ENCODE data around the gene PHOX2A.

DNA sequence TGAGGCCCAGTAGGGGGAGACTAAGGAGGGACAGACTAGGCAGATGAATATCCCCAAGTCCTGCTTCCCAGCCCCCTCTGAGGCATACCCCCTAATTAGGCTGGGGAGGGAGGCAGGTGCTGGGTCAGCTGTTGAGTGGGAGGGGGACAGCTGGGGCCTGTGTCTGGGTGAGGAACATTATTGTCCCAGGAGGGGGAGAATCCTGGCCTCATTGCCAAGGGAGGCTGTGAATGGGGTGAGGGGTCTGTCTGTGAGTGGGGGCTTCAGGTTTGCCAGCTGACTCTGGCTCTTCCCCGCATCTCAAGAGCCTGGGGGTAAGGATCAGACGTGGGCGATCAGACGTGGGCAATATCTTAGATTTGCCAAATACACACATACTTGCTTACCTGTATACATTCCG is 17.3 kb downstream of the PHOX2A start:
- TF ChIP-seq, protein P1, sequence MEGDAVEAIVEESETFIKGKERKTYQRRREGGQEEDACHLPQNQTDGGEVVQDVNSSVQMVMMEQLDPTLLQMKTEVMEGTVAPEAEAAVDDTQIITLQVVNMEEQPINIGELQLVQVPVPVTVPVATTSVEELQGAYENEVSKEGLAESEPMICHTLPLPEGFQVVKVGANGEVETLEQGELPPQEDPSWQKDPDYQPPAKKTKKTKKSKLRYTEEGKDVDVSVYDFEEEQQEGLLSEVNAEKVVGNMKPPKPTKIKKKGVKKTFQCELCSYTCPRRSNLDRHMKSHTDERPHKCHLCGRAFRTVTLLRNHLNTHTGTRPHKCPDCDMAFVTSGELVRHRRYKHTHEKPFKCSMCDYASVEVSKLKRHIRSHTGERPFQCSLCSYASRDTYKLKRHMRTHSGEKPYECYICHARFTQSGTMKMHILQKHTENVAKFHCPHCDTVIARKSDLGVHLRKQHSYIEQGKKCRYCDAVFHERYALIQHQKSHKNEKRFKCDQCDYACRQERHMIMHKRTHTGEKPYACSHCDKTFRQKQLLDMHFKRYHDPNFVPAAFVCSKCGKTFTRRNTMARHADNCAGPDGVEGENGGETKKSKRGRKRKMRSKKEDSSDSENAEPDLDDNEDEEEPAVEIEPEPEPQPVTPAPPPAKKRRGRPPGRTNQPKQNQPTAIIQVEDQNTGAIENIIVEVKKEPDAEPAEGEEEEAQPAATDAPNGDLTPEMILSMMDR (IDR thresholded peaks at IDR 0.05): no peak
- TF ChIP-seq POLR2A (IDR thresholded peaks at IDR 0.05): no peak
